HG03039 (cell line): ENCODE data around the gene ELOVL7.
"Not testable (repeated sequence)": the region's sequence is repeated elsewhere in the genome, so short reads cannot be mapped to it uniquely, and the experiment has no call there.

Experiments used
- ATAC-seq: cut with Tn5 transposase; IDR thresholded peaks from one replicate; pipeline ENCODE4 v1.9.1; 2021; ENCODE audit warnings: mild to moderate bottlenecking, moderate library complexity; ENCODE audit not compliant: unreplicated experiment

The ELOVL7 gene

DNA sequence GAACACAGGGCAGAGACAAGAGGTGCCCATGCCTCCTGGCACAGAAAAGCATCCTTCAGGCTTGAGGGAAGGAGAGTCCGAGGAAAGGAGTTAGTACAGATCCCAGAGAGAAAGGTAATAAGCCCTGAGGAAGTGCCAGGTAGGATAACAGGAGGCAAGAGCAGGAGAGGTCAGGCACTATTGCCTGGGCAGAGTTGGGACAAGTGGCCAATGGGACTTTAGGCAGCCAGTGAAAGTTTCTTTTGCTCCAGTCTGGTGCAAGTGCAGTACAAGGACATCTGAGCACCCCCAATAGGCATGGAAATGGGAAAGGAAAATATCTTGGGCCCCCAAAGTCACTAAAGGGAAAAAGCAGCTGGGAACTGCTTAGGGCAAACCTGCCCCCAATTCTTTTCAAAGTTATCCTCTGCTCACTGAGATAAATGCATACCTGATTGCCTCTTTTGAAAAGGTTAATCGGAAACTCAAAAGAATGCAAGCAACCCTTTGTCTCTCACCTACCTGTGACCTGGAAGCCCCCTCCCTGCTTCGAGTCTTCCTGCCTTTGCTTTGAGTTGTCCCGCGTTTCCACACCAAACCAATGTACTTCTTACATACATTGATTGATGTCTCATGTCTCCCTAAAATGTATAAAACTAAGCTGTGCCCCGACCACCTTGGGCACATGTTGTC, 46.5 kb downstream of the ELOVL7 start:
- ATAC-seq = no peak

- ATAC-seq = not testable (repeated sequence)
Observed at GRCh38 chr5:60795424-60795950, 48.6 kb downstream of the ELOVL7 start.

GRCh38 chr5:60794691-60795090, 49.4 kb downstream of the ELOVL7 start:
- ATAC-seq = no peak

- no peak for ATAC-seq
Observed at GRCh38 chr5:60792438-60792837, 51.6 kb downstream of the ELOVL7 start.

- no peak for ATAC-seq
Observed at GRCh38 chr5:60789551-60789950, 54.5 kb downstream of the ELOVL7 start.

- ATAC-seq = no peak
Observed at GRCh38 chr5:60788863-60789513, 55.1 kb downstream of the ELOVL7 start.

GRCh38 chr5:60779466-60779865, 64.6 kb downstream of the ELOVL7 start:
- no peak for ATAC-seq

GRCh38 chr5:60776343-60776742, 67.7 kb downstream of the ELOVL7 start:
- ATAC-seq = no peak

DNA sequence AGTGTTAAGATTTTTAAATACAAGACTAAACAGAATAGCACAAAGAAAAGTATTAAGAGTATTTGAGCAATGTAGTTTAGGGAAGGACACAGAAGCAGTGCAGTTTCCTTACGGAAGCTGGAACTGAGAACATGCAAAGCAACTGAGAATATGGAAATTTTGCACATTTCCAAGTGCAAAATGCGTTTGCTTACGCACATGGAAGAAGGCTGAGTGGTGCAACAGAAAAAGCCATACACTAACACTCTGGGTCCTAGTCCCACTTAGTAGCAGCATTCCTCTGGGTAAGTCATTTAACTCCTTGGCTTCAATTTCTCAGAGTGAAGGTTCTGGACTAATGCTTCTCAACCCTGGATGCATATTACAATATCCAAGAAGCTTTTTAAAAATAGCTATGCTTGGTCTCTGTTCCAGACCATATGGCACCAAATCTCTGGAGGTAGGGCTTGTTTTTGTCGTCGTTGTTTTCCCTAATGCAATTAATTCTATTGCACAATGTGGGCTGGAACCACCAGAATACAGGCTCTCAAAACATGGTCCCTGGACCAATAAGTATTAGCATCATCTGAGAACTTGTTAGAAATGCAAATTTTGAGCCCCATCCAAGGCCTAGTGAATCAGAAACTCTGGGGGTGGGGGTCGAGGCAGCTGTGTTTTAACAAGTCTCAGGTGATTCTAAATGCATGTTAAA, 78.9 kb downstream of the ELOVL7 start:
- ATAC-seq = no peak

- ATAC-seq = no peak
Observed at GRCh38 chr5:60763061-60763460, 81.0 kb downstream of the ELOVL7 start.

- no peak for ATAC-seq
Observed at GRCh38 chr5:60754495-60754894, 89.6 kb downstream of the ELOVL7 start.

GRCh38 chr5:60744682-60745081, 99.4 kb downstream of the ELOVL7 start:
- no peak for ATAC-seq

DNA sequence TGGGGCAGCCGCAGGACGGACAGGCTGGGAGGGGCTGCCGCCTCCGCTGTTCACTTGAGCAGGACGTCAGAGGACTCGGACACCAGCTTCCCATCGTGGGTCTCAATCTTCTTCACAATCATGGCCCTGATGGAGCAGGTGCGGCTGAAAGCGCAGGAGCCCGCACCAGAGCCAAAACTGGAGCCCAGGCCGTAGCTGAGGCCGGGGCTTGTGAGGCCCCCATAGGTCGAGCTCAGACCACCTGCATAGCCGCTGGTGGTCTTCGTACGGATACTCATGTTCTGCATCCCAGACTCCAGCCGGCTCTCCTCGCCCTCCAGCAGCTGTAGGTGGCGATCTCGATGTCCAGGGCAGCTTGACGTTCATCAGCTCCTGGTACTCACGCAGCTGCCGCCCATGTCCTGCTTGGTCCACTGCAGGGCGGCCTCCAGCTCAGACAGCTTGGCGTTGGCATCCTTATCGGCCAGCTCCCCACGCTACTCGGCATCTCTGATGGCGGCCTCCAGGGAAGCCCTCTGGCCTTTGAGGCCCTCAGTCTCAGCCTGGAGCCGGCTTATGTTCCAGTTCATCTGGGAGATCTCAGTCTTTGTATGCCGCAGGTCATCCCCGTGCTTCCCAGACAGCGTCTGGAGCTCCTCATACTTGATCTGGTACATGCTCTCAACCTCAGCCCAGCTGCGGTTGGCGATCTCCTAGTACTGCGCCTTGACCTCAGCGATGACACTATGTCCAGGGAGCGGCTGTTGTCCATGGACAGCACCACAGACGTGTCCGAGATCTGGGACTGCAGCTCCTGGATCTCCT, 100.4 kb downstream of the ELOVL7 start:
- no peak for ATAC-seq

DNA sequence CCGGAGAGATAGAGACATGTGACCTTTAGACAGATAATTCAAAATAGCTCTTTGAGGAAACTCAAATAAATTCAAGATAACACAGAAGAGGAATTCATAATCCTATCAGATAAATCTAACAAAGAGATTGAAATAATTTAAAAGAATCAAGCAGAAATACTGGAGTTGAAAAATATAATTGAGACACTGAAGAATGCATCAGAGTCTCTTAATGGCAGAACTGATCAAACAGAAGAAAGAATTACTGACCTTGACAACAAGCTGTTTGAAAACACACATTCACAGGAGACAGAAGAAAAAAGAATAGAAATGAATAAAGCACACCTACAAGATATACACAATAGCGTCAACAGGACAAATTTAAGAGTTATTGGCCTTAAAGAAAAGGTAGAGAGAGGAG, 103.7 kb downstream of the ELOVL7 start:
- ATAC-seq = no peak

- ATAC-seq = no peak
Observed at GRCh38 chr5:60738933-60739332, 105.1 kb downstream of the ELOVL7 start.

DNA sequence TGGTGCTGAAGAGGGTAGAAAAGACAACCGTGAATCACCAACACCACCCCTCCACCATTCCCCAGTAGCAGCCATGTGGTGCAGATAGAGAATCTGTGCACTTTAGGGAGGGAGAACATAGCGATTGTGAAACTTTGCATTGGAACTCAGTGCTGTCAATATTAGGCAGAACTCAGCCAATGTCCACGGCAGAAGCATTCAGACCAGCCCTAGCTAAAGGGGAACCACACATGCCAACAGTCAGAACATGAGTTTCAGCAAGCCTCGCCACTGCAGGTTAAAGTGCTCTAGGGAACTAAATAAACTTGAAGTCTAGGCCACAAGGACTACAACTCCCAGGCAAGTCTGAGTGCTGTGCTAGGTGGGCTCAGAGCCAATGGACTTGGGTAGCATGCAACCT, 105.6 kb downstream of the ELOVL7 start:
- peak; percentile 67 for ATAC-seq

GRCh38 chr5:60730858-60731257, 113.2 kb downstream of the ELOVL7 start:
- not testable (repeated sequence) for ATAC-seq

DNA sequence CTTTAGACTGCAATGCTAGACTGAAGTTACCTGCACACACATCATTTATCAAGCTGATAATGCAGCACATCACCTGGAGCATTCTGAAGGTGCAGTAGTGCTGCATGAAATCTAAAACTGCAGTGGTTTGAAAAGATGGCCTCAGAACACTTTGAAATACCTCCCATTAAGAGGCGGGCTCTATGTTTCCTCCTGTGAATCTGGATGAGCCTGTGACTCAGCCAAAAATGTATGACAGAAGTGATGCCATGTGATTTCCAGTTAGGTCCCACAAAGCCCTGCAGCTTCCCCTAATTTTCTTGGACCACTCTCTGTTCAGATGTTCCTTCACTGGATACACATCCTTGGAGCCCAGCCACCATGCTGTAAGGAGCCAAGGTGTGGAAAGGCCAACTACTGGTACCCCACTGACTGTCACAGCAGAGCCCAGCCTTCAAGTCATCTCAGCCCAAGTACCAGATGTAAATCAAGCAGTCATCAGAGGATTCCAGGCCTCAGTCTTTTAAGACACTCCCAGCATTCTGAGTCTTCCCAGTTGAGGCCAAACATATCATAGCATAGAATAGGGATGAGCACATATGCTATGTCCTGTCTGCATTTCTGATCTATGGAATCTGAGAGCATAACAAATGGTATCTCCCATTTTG, 116.9 kb downstream of the ELOVL7 start:
- no peak for ATAC-seq

- ATAC-seq = no peak
Observed at GRCh38 chr5:60724126-60724525, 119.9 kb downstream of the ELOVL7 start.

DNA sequence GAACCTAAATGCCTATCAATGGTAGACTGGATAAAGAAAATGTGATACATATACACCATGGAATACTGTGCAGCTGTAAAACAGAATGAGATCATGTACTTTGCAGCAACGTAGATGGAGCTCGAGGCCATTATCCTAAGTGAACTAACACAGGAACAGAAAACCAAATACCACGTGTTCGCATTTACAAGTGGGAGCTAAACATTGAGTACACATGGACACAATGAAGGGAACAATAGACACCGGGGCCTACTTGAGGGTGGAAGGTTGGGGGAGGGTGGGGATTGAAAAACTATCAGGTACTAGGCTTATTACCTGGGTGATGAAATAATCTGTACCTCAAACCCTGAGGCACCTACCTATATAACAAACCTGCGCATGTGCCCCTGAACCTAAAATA, 121.7 kb downstream of the ELOVL7 start:
- no peak for ATAC-seq

DNA sequence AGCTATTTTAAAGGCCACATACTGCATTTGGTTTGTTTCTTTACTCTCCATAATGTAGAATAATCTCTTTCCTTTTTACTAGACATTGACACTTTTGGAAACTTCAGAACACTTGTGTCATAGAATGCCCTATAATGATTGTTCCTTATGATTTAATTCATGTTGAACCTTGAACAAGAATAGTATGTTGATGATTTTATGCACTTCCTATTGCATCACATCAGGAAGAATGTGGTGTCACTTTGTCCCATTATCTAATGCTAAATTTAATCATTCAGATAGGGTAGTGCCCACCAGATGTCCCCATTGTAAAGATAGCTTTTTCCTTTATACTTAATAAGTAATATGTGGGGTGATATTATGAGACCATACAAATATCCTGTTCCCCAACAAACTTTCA, 124.7 kb downstream of the ELOVL7 start:
- ATAC-seq = no peak
